Measurements from ENCODE around the gene ABCA2.

GRCh38 chr9:136963751-136964150 is 64.3 kb downstream of the ABCA2 start:
- TF ChIP-seq POLR2A (IDR thresholded peaks at IDR 0.05): no peak
- TF ChIP-seq CTCF (IDR thresholded peaks at IDR 0.05): no peak
